ENCODE data around the gene FAM3B.

FAM3B gene

GRCh38 chr21:41399246-41399800, 82.7 kb downstream of the FAM3B start:
- no peak for DNase-seq

GRCh38 chr21:41402231-41402630, 85.6 kb downstream of the FAM3B start:
- no peak for DNase-seq

- DNase-seq: no peak
Measured at GRCh38 chr21:41402796-41403195, 86.2 kb downstream of the FAM3B start.

GRCh38 chr21:41403331-41403730, 86.7 kb downstream of the FAM3B start:
- DNase-seq: no peak

- DNase-seq: no peak
Measured at GRCh38 chr21:41403966-41404365, 87.4 kb downstream of the FAM3B start.

GRCh38 chr21:41405321-41405720, 88.7 kb downstream of the FAM3B start:
- no peak for DNase-seq

GRCh38 chr21:41406340-41406739, 89.7 kb downstream of the FAM3B start:
- DNase-seq: no peak
